Panc1 (cell line): Measurements from ENCODE around the gene KAZN. TPM values are rescaled to one million over a fixed set of nuclear protein-coding genes. Genes with fewer than 3 reads are reported as not detected.

Experiments used
- ATAC-seq: fragments of 200-7000 bp; cut with Tn5 transposase; 2 replicates; pipeline ENCODE4 v1.9.1; 2020; ENCODE audit warnings: mild to moderate bottlenecking, moderate library complexity
- BruUV-seq: library from RNA; stranded (reverse); fragments of 400-500 nt; replicated peaks from 2 replicates; lab custom pipeline; 2021; lab: Mats Ljungman, UMichigan
- CTCF ChIA-PET: fragments of 300-600 bp; sonication (Branson Sonifier 250); formaldehyde crosslinking; loops from one replicate; lab custom pipeline; 2022; ENCODE audit warnings: antibody characterized with exemption; lab: Charles Lee
- POLR2A ChIA-PET: fragments of 300-600 bp; sonication (Branson Sonifier 250); formaldehyde crosslinking; loops from one replicate; lab custom pipeline; 2022; ENCODE audit warnings: antibody characterized with exemption; lab: Charles Lee
- DNase-seq: peaks from one replicate; pipeline ENCODE4 v3.0.0-alpha.2; 2010; ENCODE audit warnings: low read depth, low spot score
- H3K27ac ChIP-seq: 2 replicates; pipeline ENCODE4 v1.5.1; 2011; ENCODE audit warnings: mild to moderate bottlenecking, low read length, inconsistent platforms
- H3K27me3 ChIP-seq: fragments of 200-500 bp; sonication (Bioruptor generic); 2 replicates; pipeline ENCODE4 v1.6.0; 2014; ENCODE audit warnings: low read length, inconsistent platforms; ENCODE audit not compliant: control insufficient read depth, insufficient read depth
- H3K36me3 ChIP-seq: fragments of 200-500 bp; sonication (Bioruptor generic); 2 replicates; pipeline ENCODE4 v1.5.1; 2014; ENCODE audit warnings: inconsistent platforms, mild to moderate bottlenecking, low read length, moderate library complexity; ENCODE audit not compliant: control insufficient read depth, insufficient read depth
- H3K4me1 ChIP-seq: 2 replicates; pipeline ENCODE4 v1.5.1; 2011; ENCODE audit warnings: inconsistent platforms, mild to moderate bottlenecking, low read length, moderate library complexity; ENCODE audit not compliant: control insufficient read depth, insufficient read depth
- H3K4me3 ChIP-seq, 2 experiments: 2 replicates each; pipeline ENCODE4 v1.5.1; 2011 to 2012; ENCODE audit warnings: low read depth in 2 of 2, low read length in 2 of 2, mild to moderate bottlenecking in 2 of 2, inconsistent platforms in 1 of 2, moderate library complexity in 1 of 2
- H3K9me3 ChIP-seq: fragments of 200-500 bp; sonication (Bioruptor generic); 2 replicates; pipeline ENCODE4 v1.5.1; 2014; ENCODE audit warnings: low read depth, mild to moderate bottlenecking, inconsistent platforms, low read length, moderate library complexity; ENCODE audit not compliant: control insufficient read depth, insufficient read depth
- CTCF ChIP-seq: fragments of 450-650 bp; IDR thresholded peaks from 2 replicates; pipeline ENCODE4 v1.5.1; 2017; ENCODE audit warnings: mild to moderate bottlenecking
- POLR2AphosphoS5 ChIP-seq: IDR thresholded peaks from 2 replicates; pipeline ENCODE4 v1.6.1; 2012; ENCODE audit warnings: mild to moderate bottlenecking, low read depth, low read length, moderate library complexity
- REST ChIP-seq, 2 experiments: IDR thresholded peaks; 2 replicates each; pipeline ENCODE4 v1.6.1; 2011 to 2012; ENCODE audit warnings: low read depth in 2 of 2, control low read depth in 1 of 2, low read length in 1 of 2, mild to moderate bottlenecking in 1 of 2, moderate library complexity in 1 of 2; ENCODE audit not compliant: insufficient read depth in 1 of 2
- SIN3A ChIP-seq: IDR thresholded peaks from 2 replicates; pipeline ENCODE4 v1.6.1; 2012; ENCODE audit warnings: low read depth, mild to moderate bottlenecking, low read length, moderate library complexity, borderline replicate concordance; ENCODE audit not compliant: insufficient read depth
- TCF7L2 ChIP-seq: IDR thresholded peaks from 2 replicates; pipeline ENCODE4 v1.6.1; 2011; ENCODE audit warnings: mild to moderate bottlenecking, low read depth, low read length, inconsistent platforms
- in situ Hi-C: cut with HindIII; loops from 2 replicates; pipeline ENCODE4 v1.10.0; 2016; ENCODE audit warnings: low sequenced_read_pairs, low pct_unique_long_range_greater_than_20kb
- intact Hi-C: fragments of 100-400 bp; cut with micrococcal nuclease; formaldehyde crosslinking; loops from one replicate; pipeline ENCODE4 v1.10.0; 2022; ENCODE audit not compliant: unreplicated experiment
- total RNA-seq: library from RNA; stranded (reverse); gene quantifications from one replicate; pipeline ENCODE4 v1.2.1, GENCODE V29; 2021; ENCODE audit not compliant: unreplicated experiment

KAZN gene
- total RNA-seq, 1 experiment from 2014 or later: 6.6 TPM

- ATAC-seq: no peak
- Histone ChIP-seq H3K27ac (no peak overlapping the region), H3K27me3 (no peaks in the 10 kb centered on the region), H3K36me3 (no peaks in the 10 kb centered on the region), H3K4me3 (no peak overlapping the region), H3K4me1 (no peaks in the 10 kb centered on the region), H3K9me3 (no peaks in the 10 kb centered on the region)
- no peak for DNase-seq
- no TSS peak for BruUV-seq
- no peak for TF ChIP-seq CTCF
- no peak for TF ChIP-seq SIN3A
- no peak for TF ChIP-seq REST (IDR thresholded peaks at IDR 0.05; ENCODE audit: insufficient read depth in 1 of 2, low read depth in 2 of 2, low read length in 1 of 2)
- TF ChIP-seq TCF7L2: no peak
- no peak for TF ChIP-seq POLR2AphosphoS5
- POLR2A ChIA-PET: no interaction called here
- intact Hi-C loops (no loop called here), in situ Hi-C loops (no loop called here)
- CTCF ChIA-PET: no interaction called here
Measured at GRCh38 chr1:15049067-15049466, 450.6 kb downstream of the KAZN start.

GRCh38 chr1:15051882-15052528 is 453.5 kb downstream of the KAZN start:
- in situ Hi-C loops: no loop called here
- H3K9me3 ChIP-seq: no peaks in the 10 kb centered on the region
- H3K4me1 ChIP-seq: no peaks in the 10 kb centered on the region
- H3K27ac ChIP-seq: no peak overlapping the region
- H3K4me3 ChIP-seq: no peak overlapping the region
- TF ChIP-seq POLR2AphosphoS5: no peak
- no peak for TF ChIP-seq SIN3A
- TF ChIP-seq REST (IDR thresholded peaks at IDR 0.05; ENCODE audit: insufficient read depth in 1 of 2, low read depth in 2 of 2, low read length in 1 of 2): no peak
- TF ChIP-seq CTCF: no peak
- no peak for TF ChIP-seq TCF7L2
- no peaks in the 10 kb centered on the region for H3K36me3 ChIP-seq
- DNase-seq: no peak
- H3K27me3 ChIP-seq: no peaks in the 10 kb centered on the region
- CTCF ChIA-PET: no interaction called here
- no peak for ATAC-seq
- intact Hi-C loops: no loop called here
- BruUV-seq: no TSS peak
- POLR2A ChIA-PET: no interaction called here
